NCI-H146 (cell line): ENCODE results near the gene FERMT1.
"Not testable (repeated sequence)": the region's sequence is repeated elsewhere in the genome, so short reads cannot be mapped to it uniquely, and the experiment has no call there.

Source experiments
- DNase-seq: peaks from one replicate; lab custom pipeline; 2025; lab: John Stamatoyannopoulos, UW

The FERMT1 gene

DNA sequence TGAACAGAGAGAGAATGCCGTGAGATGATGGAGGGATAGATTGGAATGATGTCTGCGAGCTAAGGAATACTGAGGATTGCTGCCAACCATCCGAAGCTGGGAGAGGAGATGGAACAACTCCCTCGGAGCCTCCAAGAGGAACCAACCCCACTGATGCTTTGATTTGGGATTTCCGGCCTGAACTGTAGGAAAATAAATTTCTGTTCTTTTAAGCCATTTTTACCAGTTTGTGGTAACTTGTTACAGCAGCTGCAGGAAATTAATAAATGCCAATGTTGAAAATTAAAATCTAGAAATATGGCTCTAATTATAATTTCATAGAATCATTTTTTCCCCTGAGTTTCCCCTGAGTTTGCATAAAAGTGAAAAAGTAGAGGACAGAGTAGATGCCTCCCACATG is 83.1 kb downstream of the FERMT1 start:
- no peak for DNase-seq

DNA sequence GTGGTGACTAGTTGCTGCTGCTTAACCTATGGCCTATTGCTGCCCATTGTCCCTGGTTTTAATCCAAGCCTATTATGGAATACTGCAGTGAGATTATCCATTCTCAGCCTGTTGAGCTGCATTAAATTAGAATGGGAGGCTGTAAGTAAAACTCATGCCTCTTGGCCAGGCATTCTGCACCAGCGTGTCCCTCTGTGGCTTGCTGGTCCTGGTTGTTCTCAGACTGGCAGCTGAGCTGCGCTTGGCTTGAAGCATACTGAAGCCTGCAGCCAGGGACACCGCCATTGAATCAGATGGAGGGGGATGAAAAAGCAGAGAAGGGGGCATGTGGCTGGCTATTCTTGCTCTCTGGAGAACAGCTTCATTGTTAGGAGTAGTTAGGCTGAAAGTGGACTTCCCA is 84.6 kb downstream of the FERMT1 start:
- DNase-seq, result no peak

DNA sequence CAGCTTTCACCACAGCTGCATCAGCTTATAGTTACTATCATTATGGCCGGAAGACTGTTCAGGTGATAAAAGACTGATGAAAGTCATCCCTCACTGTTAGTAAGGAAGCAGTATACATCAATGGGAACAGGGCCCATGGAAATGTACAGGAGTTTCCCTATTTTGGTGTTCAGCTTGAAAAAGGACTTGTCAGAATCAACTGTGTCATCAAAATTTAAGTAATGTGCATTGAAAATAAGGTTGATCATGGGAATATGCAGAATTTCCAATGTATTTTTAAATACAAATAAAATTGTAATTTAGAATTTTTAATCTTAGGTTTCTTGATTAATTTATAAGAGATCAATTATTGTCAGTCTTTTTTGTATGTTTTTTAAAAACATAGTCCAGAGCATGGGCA is 85.7 kb downstream of the FERMT1 start:
- no peak for DNase-seq

GRCh38 chr20:6036213-6036612 is 86.6 kb downstream of the FERMT1 start:
- DNase-seq, result no peak

DNA sequence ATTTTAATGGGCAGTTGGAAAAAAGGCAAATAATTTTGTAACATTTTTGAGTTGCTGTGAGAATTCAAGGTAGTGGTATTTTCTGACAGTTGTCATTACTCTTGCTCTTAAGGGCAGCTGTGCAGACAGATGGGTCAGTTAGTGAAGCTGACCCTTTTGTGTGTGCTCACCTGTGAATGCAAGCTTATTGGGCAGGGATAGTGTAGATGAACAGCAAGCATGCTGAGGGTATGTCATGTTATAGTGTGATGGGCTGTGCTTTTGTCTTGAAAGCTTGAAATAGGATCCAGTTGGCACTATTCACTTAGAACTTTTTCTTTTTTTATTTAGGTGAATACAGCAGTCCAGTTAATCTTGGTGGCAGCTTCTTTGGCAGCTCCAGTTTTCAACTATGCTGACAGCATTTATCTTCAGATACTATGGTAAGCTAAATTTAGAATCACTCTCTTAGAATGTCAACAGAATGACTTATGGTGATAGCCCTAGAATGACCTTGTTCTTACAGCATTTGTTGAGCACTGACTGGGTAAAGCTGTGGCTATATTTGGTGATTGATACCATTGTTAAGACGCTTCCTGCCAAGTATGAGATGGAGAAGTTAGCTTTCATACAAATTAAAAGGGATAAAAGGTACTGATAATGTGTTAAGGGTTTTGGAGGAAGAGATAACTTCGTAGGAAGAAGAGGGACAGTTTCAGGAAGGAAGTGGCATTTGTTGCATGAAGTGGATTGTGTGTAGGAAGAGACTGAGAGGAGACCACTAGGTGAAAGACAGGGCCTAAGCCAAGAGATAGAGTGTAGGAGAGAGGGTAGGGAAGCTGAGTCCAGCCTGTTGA is 88.5 kb downstream of the FERMT1 start:
- DNase-seq, result peak; percentile 8

DNA sequence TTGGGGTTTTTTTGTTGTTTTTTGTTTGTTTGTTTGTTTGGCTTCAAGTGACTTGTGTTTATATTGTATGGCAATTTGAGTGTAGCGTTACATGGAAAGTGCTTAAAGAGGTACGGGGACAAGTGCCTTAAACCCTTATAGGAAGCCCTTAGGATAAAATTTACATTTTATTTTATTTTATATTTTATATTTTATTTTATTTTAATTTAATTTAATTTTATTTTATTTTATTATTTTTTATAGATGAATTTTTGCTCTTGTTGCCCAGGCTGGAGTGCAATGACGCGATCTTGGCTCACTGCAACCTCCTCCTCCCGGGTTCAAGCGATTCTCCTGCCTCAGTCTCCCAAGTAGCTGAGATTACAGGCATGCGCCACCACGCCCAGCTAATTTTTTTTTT is 89.9 kb downstream of the FERMT1 start:
- DNase-seq, result not testable (repeated sequence)

- DNase-seq, result no peak
Measured at GRCh38 chr20:6030453-6031080, 92.3 kb downstream of the FERMT1 start.

DNA sequence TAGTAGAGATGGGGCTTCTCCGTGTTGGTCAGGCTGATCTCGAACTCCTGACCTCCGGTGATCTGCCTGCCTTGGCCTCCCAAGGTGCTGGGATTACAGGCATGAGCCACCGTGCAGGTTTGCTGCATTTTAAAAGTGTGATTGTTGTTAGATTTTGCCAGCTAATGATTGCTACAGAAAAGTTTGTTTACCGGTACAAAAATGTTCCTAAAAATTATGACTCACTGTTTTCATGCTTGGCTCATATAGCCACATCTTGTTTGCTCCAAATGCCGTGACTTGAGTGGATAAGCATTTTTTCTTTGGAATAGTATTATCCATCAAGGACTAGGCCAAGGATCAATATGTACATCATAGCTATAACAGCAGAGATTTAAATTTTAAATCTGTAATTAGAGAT is 93.3 kb downstream of the FERMT1 start:
- DNase-seq, result no peak

- DNase-seq, result no peak
Measured at GRCh38 chr20:6028818-6029217, 94.0 kb downstream of the FERMT1 start.

DNA sequence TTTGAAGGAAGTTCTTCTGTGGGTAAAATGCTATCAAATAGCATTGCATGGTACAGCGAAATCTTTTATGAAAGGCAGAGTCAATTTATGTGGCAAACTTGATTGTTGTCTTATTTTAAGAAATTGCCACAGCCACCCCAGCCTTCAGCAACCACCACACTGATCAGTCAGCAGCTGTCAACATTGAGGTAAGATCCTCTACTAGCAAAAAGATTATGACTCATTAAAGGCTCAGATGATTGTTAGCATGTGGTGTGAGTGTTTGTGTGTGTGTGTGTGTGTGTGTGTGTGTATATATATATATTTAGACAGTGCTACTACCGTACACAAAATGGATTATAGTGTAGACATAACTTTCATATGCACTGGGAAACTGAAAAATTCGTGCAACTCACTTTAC is 96.8 kb downstream of the FERMT1 start:
- DNase-seq, result no peak
